ENCODE data around the gene GALNT18.

Gene GALNT18

DNA sequence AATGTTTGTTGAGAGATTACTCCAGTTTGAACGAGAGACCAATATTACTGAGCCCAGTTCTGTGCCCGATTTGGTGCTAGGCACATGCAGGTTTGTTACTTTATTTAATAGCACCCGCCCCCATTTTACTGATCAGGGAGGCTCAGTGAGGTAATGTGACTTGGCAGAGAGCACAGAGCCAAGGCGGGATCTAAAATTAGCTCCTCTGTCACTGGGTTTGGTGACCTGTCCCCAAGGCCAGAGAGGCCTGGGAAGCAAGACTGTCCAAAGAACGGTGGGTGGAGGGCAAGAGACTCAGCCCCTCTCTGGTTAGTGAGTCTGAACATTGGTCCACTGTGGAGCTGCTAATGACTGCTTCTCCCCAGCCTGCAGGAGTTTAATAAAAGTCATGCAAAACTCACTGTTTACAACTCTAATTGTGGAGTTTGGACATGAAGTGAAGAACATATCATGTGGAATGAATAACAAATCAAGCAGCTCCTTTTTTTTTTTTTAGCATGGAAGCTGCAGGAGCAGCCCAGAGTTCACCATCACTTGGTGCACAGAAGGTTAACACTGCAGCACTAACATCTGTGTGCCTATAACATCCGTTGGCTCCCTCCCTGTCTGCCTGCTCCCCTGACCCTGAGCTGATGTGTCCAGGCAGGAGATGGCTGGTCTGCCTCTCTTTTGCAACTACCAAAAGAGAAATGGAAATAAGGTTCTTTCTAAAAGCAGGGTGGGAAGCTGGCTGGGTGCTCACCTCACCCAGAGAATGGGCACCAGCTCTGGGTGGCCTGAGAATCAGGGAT, 307.7 kb downstream of the GALNT18 start:
- no peak overlapping the region for H3K4me3 ChIP-seq (ENCODE audit: low read depth, low read length)
- peak overlapping the region; percentile 32; the same call in 1 of the 2 replicates for H3K27ac ChIP-seq (ENCODE audit: low read depth, low read length)
- no peaks in the 10 kb centered on the region for H3K27me3 ChIP-seq (ENCODE audit: insufficient read depth, low read length)
- H3K4me1 ChIP-seq (ENCODE audit: control insufficient read depth, insufficient read depth, low read length, unreplicated experiment), result peaks cover 11% of the 10 kb centered on the region
- H3K36me3 ChIP-seq (ENCODE audit: insufficient read depth, low read length), result no peaks in the 10 kb centered on the region
- no peak overlapping the region for H2AFZ ChIP-seq (ENCODE audit: low read length, unreplicated experiment)
- no peaks in the 10 kb centered on the region for H3K79me2 ChIP-seq (ENCODE audit: control insufficient read depth, insufficient read depth, low read length, unreplicated experiment)

DNA sequence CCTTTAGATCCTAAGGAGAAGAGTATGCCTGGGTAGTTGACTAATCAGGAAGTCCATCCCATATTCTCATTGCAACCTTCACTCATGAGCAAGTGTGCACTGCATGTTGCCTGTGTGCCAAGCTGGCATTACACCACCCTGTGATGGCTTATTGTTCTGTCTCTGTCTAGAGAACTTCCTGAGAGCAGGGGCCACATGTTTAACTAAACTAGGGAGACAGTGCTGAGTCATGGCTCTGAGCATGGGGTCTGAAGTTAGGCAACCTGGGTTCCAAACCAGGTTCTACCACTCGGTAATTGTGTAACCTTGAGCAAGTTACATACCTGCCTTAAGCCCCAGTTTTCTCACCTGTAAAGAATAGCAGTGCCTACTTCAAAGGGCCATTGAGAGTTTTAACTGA, 308.4 kb downstream of the GALNT18 start:
- Histone ChIP-seq H3K27me3 (ENCODE audit: insufficient read depth, low read length) (no peaks in the 10 kb centered on the region), H3K4me1 (ENCODE audit: control insufficient read depth, insufficient read depth, low read length, unreplicated experiment) (peaks cover 11% of the 10 kb centered on the region), H3K4me3 (ENCODE audit: low read depth, low read length) (no peak overlapping the region), H3K27ac (ENCODE audit: low read depth, low read length) (peak overlapping the region; percentile 32; the same call in 1 of the 2 replicates), H3K36me3 (ENCODE audit: insufficient read depth, low read length) (no peaks in the 10 kb centered on the region), H3K79me2 (ENCODE audit: control insufficient read depth, insufficient read depth, low read length, unreplicated experiment) (no peaks in the 10 kb centered on the region), H2AFZ (ENCODE audit: low read length, unreplicated experiment) (no peak overlapping the region)

DNA sequence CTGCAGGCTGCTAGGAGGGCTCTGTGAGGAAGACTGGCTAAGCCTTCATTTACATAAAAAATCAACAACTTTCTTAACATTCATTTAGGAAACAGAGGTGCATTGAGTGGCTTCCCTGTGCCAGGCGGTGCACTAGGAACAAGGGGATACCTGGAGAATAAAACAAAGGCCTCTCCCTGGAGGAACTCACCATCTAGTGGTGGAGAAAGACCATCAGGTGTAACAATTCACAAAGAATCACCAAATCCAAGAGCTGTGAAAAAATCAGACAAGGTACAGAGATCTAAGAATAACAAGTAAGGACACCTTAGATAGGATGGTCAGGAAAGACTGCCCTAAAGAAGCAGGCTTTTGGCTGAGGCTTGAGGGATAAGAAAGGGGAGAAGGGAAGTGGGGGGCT, 309.1 kb downstream of the GALNT18 start:
- Histone ChIP-seq H3K79me2 (ENCODE audit: control insufficient read depth, insufficient read depth, low read length, unreplicated experiment) (no peaks in the 10 kb centered on the region), H3K4me3 (ENCODE audit: low read depth, low read length) (no peak overlapping the region), H3K4me1 (ENCODE audit: control insufficient read depth, insufficient read depth, low read length, unreplicated experiment) (peaks cover 11% of the 10 kb centered on the region), H3K27ac (ENCODE audit: low read depth, low read length) (no peak overlapping the region), H2AFZ (ENCODE audit: low read length, unreplicated experiment) (no peak overlapping the region), H3K36me3 (ENCODE audit: insufficient read depth, low read length) (no peaks in the 10 kb centered on the region), H3K27me3 (ENCODE audit: insufficient read depth, low read length) (peaks cover under 1% of the 10 kb centered on the region; the same call in 1 of the 2 replicates)

DNA sequence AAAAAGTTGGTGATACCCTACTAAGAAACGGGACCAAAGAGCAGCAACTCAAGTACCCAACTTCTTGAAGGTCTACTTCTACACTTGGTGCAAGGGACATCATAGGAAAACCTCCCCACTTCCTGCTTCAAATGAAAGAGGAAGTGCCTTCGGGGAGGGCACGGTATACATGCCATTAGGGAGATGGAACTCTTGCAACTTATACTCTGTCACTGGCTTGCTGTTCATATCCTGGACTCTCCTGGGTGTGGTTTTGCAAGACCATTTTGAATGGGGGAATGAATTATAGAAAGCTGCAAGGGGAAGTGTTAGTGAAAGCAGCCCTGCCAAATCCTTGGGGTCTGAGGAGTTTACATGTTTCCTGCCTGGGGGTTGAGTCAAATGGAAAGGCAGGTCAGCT, 310.6 kb downstream of the GALNT18 start:
- H3K4me3 ChIP-seq (ENCODE audit: low read depth, low read length), result no peak overlapping the region
- peaks cover 3% of the 10 kb centered on the region for H3K27me3 ChIP-seq (ENCODE audit: insufficient read depth, low read length)
- peaks cover 11% of the 10 kb centered on the region for H3K4me1 ChIP-seq (ENCODE audit: control insufficient read depth, insufficient read depth, low read length, unreplicated experiment)
- H3K79me2 ChIP-seq (ENCODE audit: control insufficient read depth, insufficient read depth, low read length, unreplicated experiment), result no peaks in the 10 kb centered on the region
- H3K27ac ChIP-seq (ENCODE audit: low read depth, low read length), result no peak overlapping the region
- no peak overlapping the region for H2AFZ ChIP-seq (ENCODE audit: low read length, unreplicated experiment)
- H3K36me3 ChIP-seq (ENCODE audit: insufficient read depth, low read length), result no peaks in the 10 kb centered on the region

DNA sequence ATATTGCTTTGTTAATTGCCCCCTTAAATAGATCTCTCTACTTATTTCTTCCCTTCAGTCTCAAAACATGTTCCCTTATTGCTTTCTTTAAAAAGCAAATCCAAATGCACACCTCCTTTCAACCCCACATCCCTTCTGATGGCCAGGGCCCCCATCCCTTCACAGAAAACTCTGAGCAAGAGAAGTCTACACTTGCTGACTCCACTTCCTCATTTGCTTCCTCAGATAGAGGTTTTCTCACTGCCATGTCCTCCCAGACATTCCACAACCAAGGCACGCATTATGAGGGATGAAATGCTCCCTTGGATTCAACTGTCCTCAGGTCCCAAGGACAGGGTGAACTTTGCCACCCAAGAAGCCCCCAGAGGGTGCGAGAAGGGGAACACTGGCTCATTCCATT, 311.9 kb downstream of the GALNT18 start:
- Histone ChIP-seq H2AFZ (ENCODE audit: low read length, unreplicated experiment) (no peak overlapping the region), H3K4me1 (ENCODE audit: control insufficient read depth, insufficient read depth, low read length, unreplicated experiment) (peaks cover 11% of the 10 kb centered on the region), H3K27me3 (ENCODE audit: insufficient read depth, low read length) (peaks cover 3% of the 10 kb centered on the region)

DNA sequence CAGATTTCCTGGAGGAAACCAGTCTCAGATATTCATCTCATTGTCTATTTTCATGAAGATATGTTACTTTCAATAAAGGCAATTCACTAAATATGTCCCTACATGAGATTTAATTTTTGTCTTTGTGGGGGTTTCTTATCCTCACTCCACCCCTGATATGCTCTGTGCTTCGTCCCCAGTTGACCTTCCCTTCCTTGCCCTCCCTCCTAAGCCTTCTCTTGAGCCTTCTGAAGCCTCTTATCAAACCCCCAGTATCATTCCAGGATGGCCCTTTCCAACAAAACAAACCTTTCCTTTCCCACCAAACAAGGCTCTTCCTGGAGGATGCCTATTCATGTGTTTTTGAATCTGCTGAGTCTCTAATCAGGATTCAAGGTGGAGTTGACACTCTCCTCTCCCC, 313.6 kb downstream of the GALNT18 start:
- no peaks in the 10 kb centered on the region for H3K79me2 ChIP-seq (ENCODE audit: control insufficient read depth, insufficient read depth, low read length, unreplicated experiment)
- H3K4me3 ChIP-seq (ENCODE audit: low read depth, low read length), result no peak overlapping the region
- peaks cover 5% of the 10 kb centered on the region for H3K4me1 ChIP-seq (ENCODE audit: control insufficient read depth, insufficient read depth, low read length, unreplicated experiment)
- H2AFZ ChIP-seq (ENCODE audit: low read length, unreplicated experiment), result no peak overlapping the region
- H3K36me3 ChIP-seq (ENCODE audit: insufficient read depth, low read length), result no peaks in the 10 kb centered on the region
- H3K27ac ChIP-seq (ENCODE audit: low read depth, low read length), result no peak overlapping the region
- peaks cover 3% of the 10 kb centered on the region for H3K27me3 ChIP-seq (ENCODE audit: insufficient read depth, low read length)

More for the DNA sequence above, 311.9 kb downstream of the GALNT18 start:
- no peak overlapping the region for H3K4me3 ChIP-seq (ENCODE audit: low read depth, low read length)
- no peak overlapping the region for H3K27ac ChIP-seq (ENCODE audit: low read depth, low read length)
- no peaks in the 10 kb centered on the region for H3K79me2 ChIP-seq (ENCODE audit: control insufficient read depth, insufficient read depth, low read length, unreplicated experiment)
- H3K36me3 ChIP-seq (ENCODE audit: insufficient read depth, low read length), result no peaks in the 10 kb centered on the region

DNA sequence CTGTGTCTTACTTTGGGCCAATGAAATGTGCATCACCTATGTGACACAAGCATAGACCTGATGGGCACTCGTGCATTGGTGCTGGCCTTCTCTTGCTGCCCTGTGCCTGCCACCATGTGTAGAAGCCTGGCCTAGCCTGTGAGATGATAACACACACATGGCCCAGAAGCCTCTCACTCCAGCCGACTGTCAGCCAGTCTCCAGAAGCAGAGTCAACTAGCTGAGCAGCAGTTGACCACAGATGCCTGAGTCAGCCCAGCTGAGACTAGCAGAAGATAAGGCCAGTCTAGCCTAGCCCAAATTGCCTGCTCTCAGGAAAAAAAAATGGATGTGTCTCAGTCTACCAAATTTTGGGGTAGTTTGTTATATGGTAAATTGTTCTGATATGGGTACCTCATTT, 314.9 kb downstream of the GALNT18 start:
- Histone ChIP-seq H2AFZ (ENCODE audit: low read length, unreplicated experiment) (no peak overlapping the region), H3K27me3 (ENCODE audit: insufficient read depth, low read length) (peaks cover 3% of the 10 kb centered on the region), H3K27ac (ENCODE audit: low read depth, low read length) (no peak overlapping the region), H3K4me3 (ENCODE audit: low read depth, low read length) (no peak overlapping the region), H3K36me3 (ENCODE audit: insufficient read depth, low read length) (no peaks in the 10 kb centered on the region), H3K4me1 (ENCODE audit: control insufficient read depth, insufficient read depth, low read length, unreplicated experiment) (no peaks in the 10 kb centered on the region), H3K79me2 (ENCODE audit: control insufficient read depth, insufficient read depth, low read length, unreplicated experiment) (no peaks in the 10 kb centered on the region)

DNA sequence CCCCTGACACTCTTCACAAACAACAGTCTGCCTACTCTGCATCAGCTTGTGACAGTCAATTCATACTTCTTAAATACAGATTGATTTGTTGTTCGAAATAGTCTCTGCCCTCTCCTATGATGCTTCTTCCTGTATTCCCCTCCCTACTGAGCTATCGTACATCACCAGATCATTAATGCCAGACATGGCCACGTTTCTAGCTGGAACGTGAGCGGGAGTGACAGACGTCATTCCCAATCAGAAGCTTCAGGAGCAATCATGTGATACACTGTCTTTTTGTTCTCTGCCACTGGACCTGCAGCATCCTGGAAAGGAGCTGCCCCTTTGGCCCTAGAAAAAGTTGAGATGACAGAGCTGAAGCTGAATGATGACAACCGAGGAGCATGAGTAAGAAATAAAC, 317.3 kb downstream of the GALNT18 start:
- Histone ChIP-seq H3K36me3 (ENCODE audit: insufficient read depth, low read length) (no peaks in the 10 kb centered on the region), H3K27ac (ENCODE audit: low read depth, low read length) (no peak overlapping the region), H2AFZ (ENCODE audit: low read length, unreplicated experiment) (no peak overlapping the region), H3K27me3 (ENCODE audit: insufficient read depth, low read length) (peaks cover 10% of the 10 kb centered on the region), H3K79me2 (ENCODE audit: control insufficient read depth, insufficient read depth, low read length, unreplicated experiment) (no peaks in the 10 kb centered on the region), H3K4me3 (ENCODE audit: low read depth, low read length) (no peak overlapping the region), H3K4me1 (ENCODE audit: control insufficient read depth, insufficient read depth, low read length, unreplicated experiment) (no peaks in the 10 kb centered on the region)

DNA sequence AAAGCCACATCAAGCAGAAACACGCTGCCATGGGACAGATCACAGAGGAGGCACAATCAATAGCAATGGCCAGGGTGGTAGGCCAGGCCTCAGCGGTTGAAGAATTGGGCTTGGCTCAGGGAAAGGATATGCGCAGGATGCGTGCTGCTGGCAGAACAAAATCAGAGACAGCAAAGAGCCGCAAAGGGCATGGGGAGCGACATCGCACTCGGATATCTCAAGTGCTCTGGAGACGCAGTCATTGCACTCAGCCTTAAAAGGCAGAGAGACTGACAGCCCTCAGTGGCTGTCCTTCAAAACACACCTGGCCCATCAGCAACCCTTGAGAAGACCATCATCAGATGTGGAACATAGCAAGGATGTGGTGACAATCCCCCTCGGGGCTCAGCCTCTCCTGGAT, 319.2 kb downstream of the GALNT18 start:
- H3K27ac ChIP-seq (ENCODE audit: low read depth, low read length), result no peak overlapping the region
- no peak overlapping the region for H2AFZ ChIP-seq (ENCODE audit: low read length, unreplicated experiment)
- no peaks in the 10 kb centered on the region for H3K79me2 ChIP-seq (ENCODE audit: control insufficient read depth, insufficient read depth, low read length, unreplicated experiment)
- peaks cover 11% of the 10 kb centered on the region for H3K27me3 ChIP-seq (ENCODE audit: insufficient read depth, low read length)
- H3K36me3 ChIP-seq (ENCODE audit: insufficient read depth, low read length), result no peaks in the 10 kb centered on the region
- no peak overlapping the region for H3K4me3 ChIP-seq (ENCODE audit: low read depth, low read length)
- no peaks in the 10 kb centered on the region for H3K4me1 ChIP-seq (ENCODE audit: control insufficient read depth, insufficient read depth, low read length, unreplicated experiment)

DNA sequence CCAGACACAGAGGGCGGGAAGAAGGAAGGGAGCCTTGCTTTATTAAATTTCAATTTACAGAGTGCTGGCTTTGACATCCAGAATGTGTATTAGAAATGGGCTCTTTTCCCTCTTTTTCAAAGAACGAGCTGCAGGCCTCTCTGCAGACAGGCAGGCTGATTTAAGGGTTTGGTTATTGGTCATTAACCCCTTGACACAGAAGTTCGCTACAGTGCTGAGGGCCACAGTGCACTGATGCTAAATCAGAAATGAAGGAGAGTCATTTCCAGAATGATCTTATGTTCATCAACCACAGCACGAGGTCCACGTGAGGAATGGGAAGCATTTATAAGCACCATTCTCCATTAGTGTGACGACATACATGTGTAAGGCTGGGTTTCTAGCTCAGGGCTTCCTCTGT, 320.6 kb downstream of the GALNT18 start:
- Histone ChIP-seq H3K27ac (ENCODE audit: low read depth, low read length) (no peak overlapping the region), H3K4me3 (ENCODE audit: low read depth, low read length) (no peak overlapping the region), H3K27me3 (ENCODE audit: insufficient read depth, low read length) (peaks cover 10% of the 10 kb centered on the region), H2AFZ (ENCODE audit: low read length, unreplicated experiment) (no peak overlapping the region), H3K4me1 (ENCODE audit: control insufficient read depth, insufficient read depth, low read length, unreplicated experiment) (no peaks in the 10 kb centered on the region), H3K36me3 (ENCODE audit: insufficient read depth, low read length) (no peaks in the 10 kb centered on the region), H3K79me2 (ENCODE audit: control insufficient read depth, insufficient read depth, low read length, unreplicated experiment) (no peaks in the 10 kb centered on the region)

DNA sequence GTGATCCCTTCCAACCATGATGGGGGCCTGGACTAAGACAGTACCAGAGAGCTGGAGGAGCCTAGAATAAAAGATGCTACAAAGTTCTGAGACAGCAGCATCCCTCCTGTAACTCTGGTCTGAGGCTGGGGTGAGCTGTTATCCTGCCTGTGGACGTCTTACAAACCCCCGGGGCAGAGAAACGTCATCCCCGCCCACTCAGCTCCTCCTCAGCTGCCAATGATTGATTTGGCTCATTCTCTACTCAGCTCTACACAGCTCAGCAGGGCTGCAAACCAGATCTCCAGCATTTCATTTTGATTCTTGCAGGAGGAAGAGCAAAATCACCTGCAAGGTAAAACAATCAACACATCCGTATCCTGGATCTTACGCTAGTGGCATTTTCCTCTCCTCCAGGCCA, 324.2 kb downstream of the GALNT18 start:
- Histone ChIP-seq H3K27me3 (ENCODE audit: insufficient read depth, low read length) (peaks cover 20% of the 10 kb centered on the region), H2AFZ (ENCODE audit: low read length, unreplicated experiment) (no peak overlapping the region), H3K36me3 (ENCODE audit: insufficient read depth, low read length) (no peaks in the 10 kb centered on the region), H3K4me1 (ENCODE audit: control insufficient read depth, insufficient read depth, low read length, unreplicated experiment) (no peaks in the 10 kb centered on the region), H3K27ac (ENCODE audit: low read depth, low read length) (no peak overlapping the region), H3K4me3 (ENCODE audit: low read depth, low read length) (no peak overlapping the region), H3K79me2 (ENCODE audit: control insufficient read depth, insufficient read depth, low read length, unreplicated experiment) (no peaks in the 10 kb centered on the region)
